Myocyte (in vitro differentiated cells): ENCODE results near the gene TEAD4. TPM values are rescaled to one million over a fixed set of nuclear protein-coding genes. Genes with fewer than 3 reads are reported as not detected.

Experiments
- DNase-seq: peaks from one replicate; pipeline ENCODE4 v3.0.0-alpha.2; 2012; ENCODE audit warnings: low read depth
- total RNA-seq: library from RNA; depleted of rRNA; stranded (reverse); fragments of >200 nt; gene quantifications from 2 replicates; pipeline ENCODE4 v1.2.3, GENCODE V29; 2014

The TEAD4 gene
- total RNA-seq, 1 donor from 2014 or later: 328 TPM

GRCh38 chr12:3000548-3001275, 41.5 kb downstream of the TEAD4 start:
- DNase-seq: no peak

GRCh38 chr12:3002646-3003045, 43.4 kb downstream of the TEAD4 start:
- peak; percentile 92 for DNase-seq

GRCh38 chr12:3003357-3003992, 44.3 kb downstream of the TEAD4 start:
- DNase-seq: peak; percentile 98

- DNase-seq: peak; percentile 92
Measured at GRCh38 chr12:3004655-3005565, 45.7 kb downstream of the TEAD4 start.

- DNase-seq: no peak
Measured at GRCh38 chr12:3005736-3006135, 46.5 kb downstream of the TEAD4 start.

GRCh38 chr12:3009780-3010179, 50.6 kb downstream of the TEAD4 start:
- no peak for DNase-seq

GRCh38 chr12:3010214-3010930, 51.2 kb downstream of the TEAD4 start:
- DNase-seq: no peak

GRCh38 chr12:3012786-3013185, 53.6 kb downstream of the TEAD4 start:
- no peak for DNase-seq

GRCh38 chr12:3014641-3015040, 55.4 kb downstream of the TEAD4 start:
- no peak for DNase-seq

GRCh38 chr12:3015356-3015755, 56.2 kb downstream of the TEAD4 start:
- DNase-seq: no peak

- DNase-seq: peak; percentile 80
Measured at GRCh38 chr12:3016191-3016590, 57.0 kb downstream of the TEAD4 start.

- DNase-seq: no peak
Measured at GRCh38 chr12:3017281-3017680, 58.1 kb downstream of the TEAD4 start.

GRCh38 chr12:3018284-3019004, 59.2 kb downstream of the TEAD4 start:
- DNase-seq: no peak

- no peak for DNase-seq
Measured at GRCh38 chr12:3019005-3019680, 59.9 kb downstream of the TEAD4 start.

- DNase-seq: no peak
Measured at GRCh38 chr12:3020399-3020798, 61.2 kb downstream of the TEAD4 start.

GRCh38 chr12:3020850-3021435, 61.7 kb downstream of the TEAD4 start:
- DNase-seq: no peak

- DNase-seq: no peak
Measured at GRCh38 chr12:3022411-3022810, 63.2 kb downstream of the TEAD4 start.

GRCh38 chr12:3022961-3023360, 63.8 kb downstream of the TEAD4 start:
- no peak for DNase-seq

- no peak for DNase-seq
Measured at GRCh38 chr12:3028108-3028507, 68.9 kb downstream of the TEAD4 start.
